SK-N-SH treated with all-trans-retinoic acid at 6 μM for 48 hours (cell line): ENCODE results near the gene GP2.

Source experiments
- BACH2 ChIP-seq: fragments of 250-450 bp; sonication (Bioruptor Pico); IDR thresholded peaks from 2 replicates; pipeline ENCODE4 v1.9.0; 2021; ENCODE audit warnings: mild to moderate bottlenecking, borderline replicate concordance
- CSDC2 ChIP-seq: fragments of 250-450 bp; sonication (Bioruptor Pico); IDR thresholded peaks from 2 replicates; pipeline ENCODE4 v1.5.0; 2020; ENCODE audit warnings: mild to moderate bottlenecking, moderate library complexity
- ESRRG ChIP-seq: fragments of 250-450 bp; sonication (Bioruptor Pico); IDR thresholded peaks from 2 replicates; pipeline ENCODE4 v1.6.1; 2021; ENCODE audit warnings: mild to moderate bottlenecking
- OSR1 ChIP-seq: fragments of 250-450 bp; sonication (Bioruptor Pico); IDR thresholded peaks from 2 replicates; pipeline ENCODE4 v1.8.0; 2022; ENCODE audit warnings: moderate library complexity, mild to moderate bottlenecking, inconsistent platforms
- PATZ1 ChIP-seq: fragments of 250-450 bp; sonication (Bioruptor Pico); IDR thresholded peaks from 2 replicates; pipeline ENCODE4 v1.8.0; 2020; ENCODE audit warnings: mild to moderate bottlenecking, moderate library complexity, borderline replicate concordance
- PPARA ChIP-seq: fragments of 250-450 bp; sonication (Bioruptor Pico); IDR thresholded peaks from 2 replicates; pipeline ENCODE4 v1.5.0; 2020; ENCODE audit warnings: mild to moderate bottlenecking, borderline replicate concordance
- RARB ChIP-seq: fragments of 250-450 bp; sonication (Bioruptor Pico); IDR thresholded peaks from 2 replicates; pipeline ENCODE4 v1.8.0; 2021; ENCODE audit warnings: mild to moderate bottlenecking, moderate library complexity
- TOX ChIP-seq: fragments of 250-450 bp; sonication (Bioruptor Pico); IDR thresholded peaks from 2 replicates; pipeline ENCODE4 v1.8.0; 2021; ENCODE audit warnings: mild to moderate bottlenecking, moderate library complexity, borderline replicate concordance
- TSHZ2 ChIP-seq: fragments of 250-450 bp; sonication (Bioruptor Pico); IDR thresholded peaks from 2 replicates; pipeline ENCODE4 v1.5.0; 2020; ENCODE audit warnings: mild to moderate bottlenecking, moderate library complexity
- ZFP3 ChIP-seq: fragments of 250-450 bp; sonication (Bioruptor Pico); IDR thresholded peaks from 2 replicates; pipeline ENCODE4 v1.5.0; 2020; ENCODE audit warnings: mild to moderate bottlenecking, moderate library complexity
- ZFP30 ChIP-seq: fragments of 450-650 bp; formaldehyde crosslinking; IDR thresholded peaks from 2 replicates; pipeline ENCODE4 v1.5.0; 2022; ENCODE audit warnings: mild to moderate bottlenecking, moderate library complexity
- ZNF565 ChIP-seq: fragments of 450-650 bp; formaldehyde crosslinking; conservative IDR thresholded peaks from 2 replicates; pipeline ENCODE4 v1.5.0; 2020; ENCODE audit warnings: low read depth, mild to moderate bottlenecking, moderate library complexity

GRCh38 chr16:20320178-20320577 lies 7.1 kb downstream of the GP2 start:
- no peak for TF ChIP-seq RARB (CRISPR knock-in tag)
- no peak for TF ChIP-seq PATZ1 (CRISPR knock-in tag)
- TF ChIP-seq CSDC2 (CRISPR knock-in tag): no peak
- no peak for TF ChIP-seq ZFP30 (CRISPR knock-in tag)
- TF ChIP-seq ZFP3 (CRISPR knock-in tag): no peak
- TF ChIP-seq BACH2: no peak
- TF ChIP-seq TOX (CRISPR knock-in tag): no peak
- TF ChIP-seq ESRRG (CRISPR knock-in tag): no peak
- no peak for TF ChIP-seq TSHZ2 (CRISPR knock-in tag)
- TF ChIP-seq PPARA (CRISPR knock-in tag): no peak
- no peak for TF ChIP-seq OSR1
- TF ChIP-seq ZNF565 (CRISPR knock-in tag): no peak
